Chondrocyte (in vitro differentiated cells): ENCODE measurements around the gene ARHGEF4. TPM values are rescaled to one million over a fixed set of nuclear protein-coding genes. Genes with fewer than 3 reads are reported as not detected.
"Not testable (repeated sequence)": the region's sequence is repeated elsewhere in the genome, so short reads cannot be mapped to it uniquely, and the experiment has no call there.

Experiments used
- DNase-seq: peaks from one replicate; pipeline ENCODE4 v3.0.0; 2021; ENCODE audit warnings: mixed read lengths, low spot score
- H3K27ac Mint-ChIP-seq: one replicate; pipeline ENCODE4 v1.8.0; 2021; ENCODE audit warnings: mild to moderate bottlenecking, moderate library complexity, mixed read lengths; ENCODE audit not compliant: unreplicated experiment
- H3K27me3 Mint-ChIP-seq: 2 replicates; pipeline ENCODE4 v1.8.0; 2021; ENCODE audit warnings: low read depth, mixed read lengths
- H3K36me3 Mint-ChIP-seq: 2 replicates; pipeline ENCODE4 v1.8.0; 2021; ENCODE audit warnings: low read depth, mixed read lengths
- H3K4me1 Mint-ChIP-seq: 2 replicates; pipeline ENCODE4 v1.8.0; 2021; ENCODE audit warnings: low read depth, mild to moderate bottlenecking, mixed read lengths
- H3K4me3 Mint-ChIP-seq: one replicate; pipeline ENCODE4 v1.8.0; 2021; ENCODE audit warnings: mild to moderate bottlenecking, moderate library complexity, mixed read lengths; ENCODE audit not compliant: unreplicated experiment
- H3K9me3 Mint-ChIP-seq: 2 replicates; pipeline ENCODE4 v1.8.0; 2021; ENCODE audit warnings: low read depth, mixed read lengths
- total RNA-seq: library from RNA; stranded (reverse); gene quantifications from 3 replicates; pipeline ENCODE4 v1.2.1, GENCODE V29; 2021
- TF ChIP-seq, protein P1 (sequence below): fragments of 200-600 bp; sonication (generic); IDR thresholded peaks from 2 replicates; pipeline ENCODE4 v1.5.0; 2021; ENCODE audit warnings: antibody characterized with exemption, mild to moderate bottlenecking, moderate library complexity

The ARHGEF4 gene
- total RNA-seq, 1 donor from 2014 or later: 12.3 TPM

DNA sequence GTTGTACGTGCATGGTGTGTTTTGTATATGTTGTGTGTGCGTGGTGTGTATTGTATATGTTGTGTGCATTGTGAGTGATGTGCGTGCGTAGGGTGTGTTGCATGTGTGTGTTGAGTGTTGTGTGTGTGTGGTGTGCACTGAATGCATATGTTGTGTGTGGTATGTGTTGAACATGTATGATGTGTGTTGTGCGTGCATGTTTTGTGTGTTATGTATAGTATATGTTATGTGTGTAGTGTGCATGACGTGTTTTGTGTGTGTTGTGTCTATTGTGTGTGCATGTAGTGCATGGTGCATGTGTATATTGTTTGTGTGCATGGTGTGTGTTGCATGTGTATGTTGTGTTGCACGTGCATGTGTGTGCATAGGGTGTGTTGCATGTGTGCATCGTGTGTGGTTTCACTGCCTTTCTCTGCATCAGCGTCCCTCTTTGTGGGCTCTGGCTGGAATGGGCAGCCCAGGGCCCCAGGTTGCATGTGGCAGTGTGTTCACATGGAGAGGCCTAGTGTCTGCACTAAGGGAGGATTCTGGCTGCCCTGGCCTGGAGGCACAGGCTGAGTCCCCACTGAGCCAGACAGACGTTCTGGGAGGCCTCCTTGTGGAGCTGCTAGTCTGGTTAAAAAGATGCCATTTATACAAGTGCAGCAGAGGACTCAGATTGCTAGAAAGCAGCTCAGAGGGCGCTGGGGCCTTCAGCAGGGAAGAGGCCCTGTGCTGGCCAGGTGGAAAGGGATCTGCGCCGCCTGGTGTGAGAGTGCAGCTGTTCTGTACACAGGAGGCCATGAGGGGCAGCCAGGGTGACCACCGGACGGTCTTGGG lies 149.3 kb downstream of the ARHGEF4 start:
- Mint-ChIP-seq H3K4me1 (no peaks in the 10 kb centered on the region), H3K36me3 (no peaks in the 10 kb centered on the region), H3K27me3 (peaks cover 18% of the 10 kb centered on the region), H3K9me3 (no peaks in the 10 kb centered on the region), H3K4me3 (no peak overlapping the region), H3K27ac (no peak overlapping the region)
- TF ChIP-seq, protein P1, sequence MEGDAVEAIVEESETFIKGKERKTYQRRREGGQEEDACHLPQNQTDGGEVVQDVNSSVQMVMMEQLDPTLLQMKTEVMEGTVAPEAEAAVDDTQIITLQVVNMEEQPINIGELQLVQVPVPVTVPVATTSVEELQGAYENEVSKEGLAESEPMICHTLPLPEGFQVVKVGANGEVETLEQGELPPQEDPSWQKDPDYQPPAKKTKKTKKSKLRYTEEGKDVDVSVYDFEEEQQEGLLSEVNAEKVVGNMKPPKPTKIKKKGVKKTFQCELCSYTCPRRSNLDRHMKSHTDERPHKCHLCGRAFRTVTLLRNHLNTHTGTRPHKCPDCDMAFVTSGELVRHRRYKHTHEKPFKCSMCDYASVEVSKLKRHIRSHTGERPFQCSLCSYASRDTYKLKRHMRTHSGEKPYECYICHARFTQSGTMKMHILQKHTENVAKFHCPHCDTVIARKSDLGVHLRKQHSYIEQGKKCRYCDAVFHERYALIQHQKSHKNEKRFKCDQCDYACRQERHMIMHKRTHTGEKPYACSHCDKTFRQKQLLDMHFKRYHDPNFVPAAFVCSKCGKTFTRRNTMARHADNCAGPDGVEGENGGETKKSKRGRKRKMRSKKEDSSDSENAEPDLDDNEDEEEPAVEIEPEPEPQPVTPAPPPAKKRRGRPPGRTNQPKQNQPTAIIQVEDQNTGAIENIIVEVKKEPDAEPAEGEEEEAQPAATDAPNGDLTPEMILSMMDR: no peak
- no peak for DNase-seq

DNA sequence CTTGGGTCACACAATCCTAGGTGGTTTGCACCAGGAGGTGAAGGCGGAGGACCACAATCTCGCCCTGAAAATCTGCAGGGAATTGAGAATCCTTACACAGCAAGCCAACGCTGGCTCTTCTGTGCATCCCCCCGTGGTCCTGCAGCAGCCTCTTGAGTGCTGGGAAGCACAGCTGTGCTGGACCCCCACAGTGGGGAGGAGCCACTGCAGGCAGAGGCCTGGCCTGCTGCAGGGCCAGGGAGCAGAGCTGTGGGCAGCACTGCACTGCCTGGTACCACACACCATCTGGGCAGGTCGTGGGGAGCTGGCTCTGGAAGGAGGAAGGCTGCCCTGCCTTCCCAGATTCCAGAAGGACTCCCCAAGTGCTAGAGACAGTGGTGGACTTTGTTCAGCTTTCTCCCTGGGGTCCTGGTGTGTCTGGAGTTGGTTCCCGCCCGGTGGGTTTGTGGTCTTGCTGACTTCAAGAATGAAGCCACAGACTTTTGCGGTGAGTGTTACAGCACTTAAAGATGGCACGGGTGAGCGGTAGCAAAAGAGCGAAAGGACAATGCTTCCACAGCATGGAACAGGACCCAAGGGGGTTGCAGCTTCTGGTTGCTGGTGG lies 150.3 kb downstream of the ARHGEF4 start:
- no peak for DNase-seq
- peaks cover 16% of the 10 kb centered on the region for H3K27me3 Mint-ChIP-seq
- no peaks in the 10 kb centered on the region for H3K9me3 Mint-ChIP-seq
- H3K4me1 Mint-ChIP-seq: no peaks in the 10 kb centered on the region
- H3K4me3 Mint-ChIP-seq: no peak overlapping the region
- no peak overlapping the region for H3K27ac Mint-ChIP-seq
- TF ChIP-seq, protein P1: no peak
- no peaks in the 10 kb centered on the region for H3K36me3 Mint-ChIP-seq

DNA sequence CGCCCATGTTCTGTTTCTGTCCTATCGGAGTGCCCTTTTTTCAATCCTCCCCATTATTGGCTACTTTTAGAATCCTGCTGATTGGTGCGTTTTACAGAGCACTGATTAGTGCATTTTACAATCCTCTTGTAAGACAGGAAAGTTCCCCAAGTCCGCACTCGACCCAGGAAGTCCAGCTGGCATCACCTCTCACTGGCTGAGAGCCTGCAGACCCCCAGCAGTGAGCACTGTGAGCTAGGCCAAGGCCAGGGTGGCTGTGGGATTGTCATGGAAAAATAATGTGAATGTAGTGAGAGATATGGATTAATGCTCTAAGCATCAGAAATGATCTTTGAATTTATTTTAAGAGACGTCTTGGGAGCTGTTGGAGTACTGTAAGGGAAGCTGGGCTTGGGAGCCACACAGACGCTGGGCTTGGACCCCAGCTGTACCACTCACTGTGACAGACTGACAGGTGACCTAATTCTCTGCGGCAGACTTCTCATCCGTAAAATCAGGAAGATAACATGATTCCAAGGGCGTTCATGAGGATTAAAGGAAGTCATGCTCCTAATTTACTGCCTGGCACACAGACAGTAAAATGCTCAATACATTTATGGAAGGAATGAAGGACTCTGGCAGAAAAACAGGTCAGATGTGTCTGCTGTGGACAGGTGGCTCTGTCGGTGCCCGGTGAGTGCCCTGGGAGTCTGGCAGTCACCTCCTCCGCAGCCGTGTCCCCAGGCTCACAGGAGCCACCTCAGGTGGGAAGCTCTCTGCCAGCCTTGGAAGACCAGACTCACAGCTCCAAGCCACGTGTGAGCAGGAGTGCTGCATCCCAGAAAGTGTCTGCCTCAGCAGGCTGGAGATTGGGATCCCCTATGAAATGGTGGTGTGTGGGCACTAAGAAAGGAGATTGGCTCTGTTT lies 151.1 kb downstream of the ARHGEF4 start:
- DNase-seq: no peak
- TF ChIP-seq, protein P1: no peak
- Mint-ChIP-seq H3K9me3 (no peaks in the 10 kb centered on the region), H3K4me3 (no peak overlapping the region), H3K36me3 (no peaks in the 10 kb centered on the region), H3K27ac (no peak overlapping the region), H3K4me1 (no peaks in the 10 kb centered on the region), H3K27me3 (peaks cover 19% of the 10 kb centered on the region)

DNA sequence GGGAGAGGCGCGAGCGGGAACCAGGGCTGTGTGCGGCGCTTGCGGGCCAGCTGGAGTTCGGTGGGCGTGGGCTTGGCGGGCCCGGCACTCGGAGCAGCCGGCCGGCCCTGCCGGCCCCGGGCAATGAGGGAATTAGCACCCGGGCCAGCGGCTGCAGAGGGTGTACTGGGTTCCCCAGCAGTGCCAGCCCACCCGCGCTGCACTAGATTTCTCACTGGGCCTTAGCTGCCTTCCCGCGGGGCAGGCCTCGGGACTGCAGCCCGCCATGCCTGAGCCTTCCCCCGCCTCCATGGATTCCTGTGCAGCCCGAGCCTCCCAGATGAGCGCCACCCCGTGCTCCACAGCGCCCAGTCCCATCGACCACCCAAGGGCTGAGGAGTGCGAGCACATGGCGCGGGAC lies 154.7 kb downstream of the ARHGEF4 start:
- H3K27ac Mint-ChIP-seq, H3K4me3 Mint-ChIP-seq, H3K36me3 Mint-ChIP-seq, H3K9me3 Mint-ChIP-seq, H3K4me1 Mint-ChIP-seq, DNase-seq: not testable (repeated sequence)
- H3K27me3 Mint-ChIP-seq: peaks cover 31% of the 10 kb centered on the region

DNA sequence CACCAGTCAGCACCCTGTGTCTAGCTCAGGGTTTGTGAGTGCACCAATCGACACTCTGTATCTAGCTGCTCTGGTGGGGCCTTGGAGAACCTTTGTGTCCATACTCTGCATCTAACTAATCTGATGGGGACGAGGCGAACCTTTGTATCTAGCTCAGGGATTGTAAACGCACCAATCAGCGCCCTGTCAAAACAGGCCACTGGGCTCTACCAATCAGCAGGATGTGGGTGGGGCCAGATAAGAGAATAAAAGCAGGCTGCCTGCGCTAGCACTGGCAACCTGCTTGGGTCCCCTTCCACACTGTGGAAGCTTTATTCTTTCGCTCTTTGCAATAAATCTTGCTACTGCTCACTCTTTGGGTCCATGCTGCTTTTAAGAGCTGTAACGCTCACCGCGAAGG lies 155.3 kb downstream of the ARHGEF4 start:
- H3K27ac Mint-ChIP-seq, H3K36me3 Mint-ChIP-seq, H3K4me3 Mint-ChIP-seq, H3K4me1 Mint-ChIP-seq, DNase-seq, H3K9me3 Mint-ChIP-seq: not testable (repeated sequence)
- H3K27me3 Mint-ChIP-seq: peaks cover 32% of the 10 kb centered on the region

DNA sequence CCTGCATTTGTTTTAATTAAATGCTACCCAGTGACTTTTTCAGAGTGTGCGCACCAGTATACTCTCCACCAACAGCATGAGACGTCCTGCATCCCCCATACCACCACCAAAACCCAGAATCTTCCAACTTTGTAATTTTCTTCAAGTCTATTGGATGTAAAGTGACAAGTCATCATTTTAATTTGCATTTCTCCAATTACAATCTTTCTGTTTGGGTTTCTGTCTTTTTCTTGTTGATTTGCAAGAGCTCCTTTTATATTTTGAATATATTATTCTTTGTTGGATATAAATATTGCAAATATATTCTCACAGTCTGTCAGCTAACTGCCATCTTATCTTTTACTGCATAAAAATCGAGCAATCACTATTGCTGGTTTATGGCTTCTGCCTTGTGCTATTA lies 160.0 kb downstream of the ARHGEF4 start:
- no peak for DNase-seq
- no peaks in the 10 kb centered on the region for H3K4me1 Mint-ChIP-seq
- no peaks in the 10 kb centered on the region for H3K9me3 Mint-ChIP-seq
- H3K36me3 Mint-ChIP-seq: no peaks in the 10 kb centered on the region
- H3K27ac Mint-ChIP-seq: no peak overlapping the region
- peaks cover 46% of the 10 kb centered on the region for H3K27me3 Mint-ChIP-seq
- H3K4me3 Mint-ChIP-seq: no peak overlapping the region
- TF ChIP-seq, protein P1: no peak
